Measurements from ENCODE around the gene RALBP1.

RALBP1 gene

GRCh38 chr18:9552616-9553015 is 77.3 kb downstream of the RALBP1 start:
- no peak for DNase-seq

- no peak for DNase-seq
These were observed 82.1 kb downstream of the RALBP1 start for GRCh38 chr18:9557250-9557943.

GRCh38 chr18:9558387-9559064 is 83.2 kb downstream of the RALBP1 start:
- no peak for DNase-seq

- no peak for DNase-seq
These were observed 83.9 kb downstream of the RALBP1 start for GRCh38 chr18:9559253-9559652.

- no peak for DNase-seq
These were observed 86.4 kb downstream of the RALBP1 start for GRCh38 chr18:9561759-9562158.

- DNase-seq, result no peak
These were observed 87.3 kb downstream of the RALBP1 start for GRCh38 chr18:9562584-9562983.

- no peak for DNase-seq
These were observed 88.0 kb downstream of the RALBP1 start for GRCh38 chr18:9563331-9563730.

- DNase-seq, result no peak
These were observed 90.1 kb downstream of the RALBP1 start for GRCh38 chr18:9565407-9565806.

- DNase-seq, result no peak
These were observed 92.9 kb downstream of the RALBP1 start for GRCh38 chr18:9568186-9568585.

- DNase-seq, result no peak
These were observed 93.9 kb downstream of the RALBP1 start for GRCh38 chr18:9569178-9569577.

GRCh38 chr18:9570255-9570654 is 94.9 kb downstream of the RALBP1 start:
- no peak for DNase-seq

GRCh38 chr18:9571546-9571945 is 96.2 kb downstream of the RALBP1 start:
- no peak for DNase-seq

- DNase-seq, result no peak
These were observed 99.3 kb downstream of the RALBP1 start for GRCh38 chr18:9574473-9575115.

- DNase-seq, result peak; percentile 86
These were observed 100.2 kb downstream of the RALBP1 start for GRCh38 chr18:9575558-9575957.

GRCh38 chr18:9577361-9577760 is 102.0 kb downstream of the RALBP1 start:
- DNase-seq, result no peak

- DNase-seq, result no peak
These were observed 103.0 kb downstream of the RALBP1 start for GRCh38 chr18:9578306-9578705.

- DNase-seq, result no peak
These were observed 106.4 kb downstream of the RALBP1 start for GRCh38 chr18:9581667-9582066.

GRCh38 chr18:9586814-9587213 is 111.5 kb downstream of the RALBP1 start:
- DNase-seq, result no peak

All from COR-L47 (cell line).